ENCODE measurements around the gene ZNF804A.

Gene ZNF804A

GRCh38 chr2:184611361-184612085 is 13.2 kb downstream of the ZNF804A start:
- no peak for DNase-seq (ENCODE audit: low read depth)

- DNase-seq (ENCODE audit: low read depth), result no peak
Observed at GRCh38 chr2:184620367-184620766, 22.0 kb downstream of the ZNF804A start.

GRCh38 chr2:184624311-184624710 is 26.0 kb downstream of the ZNF804A start:
- DNase-seq (ENCODE audit: low read depth), result no peak

- no peak for DNase-seq (ENCODE audit: low read depth)
Observed at GRCh38 chr2:184628051-184628450, 29.7 kb downstream of the ZNF804A start.

GRCh38 chr2:184633726-184634125 is 35.4 kb downstream of the ZNF804A start:
- DNase-seq (ENCODE audit: low read depth), result no peak

DNA sequence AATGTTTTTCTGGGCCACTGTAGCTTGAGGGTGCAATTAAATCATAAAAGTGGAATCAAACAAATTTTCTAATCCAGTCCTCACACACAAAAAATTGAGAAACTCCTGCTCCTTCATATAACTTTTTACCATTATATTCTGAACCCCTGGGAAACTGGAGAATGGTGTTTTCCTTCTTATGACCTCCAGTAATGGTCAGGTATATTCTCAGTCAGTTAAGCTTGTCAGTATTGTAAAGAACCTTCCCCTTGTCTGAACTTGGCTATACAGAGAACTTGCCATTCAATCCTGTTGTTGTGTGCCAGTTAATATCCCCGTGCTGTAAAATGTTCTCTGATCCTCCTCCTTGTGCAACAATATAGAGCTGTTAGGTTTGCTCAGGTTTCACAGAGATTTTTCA is 39.5 kb downstream of the ZNF804A start:
- no peak for DNase-seq (ENCODE audit: low read depth)

DNA sequence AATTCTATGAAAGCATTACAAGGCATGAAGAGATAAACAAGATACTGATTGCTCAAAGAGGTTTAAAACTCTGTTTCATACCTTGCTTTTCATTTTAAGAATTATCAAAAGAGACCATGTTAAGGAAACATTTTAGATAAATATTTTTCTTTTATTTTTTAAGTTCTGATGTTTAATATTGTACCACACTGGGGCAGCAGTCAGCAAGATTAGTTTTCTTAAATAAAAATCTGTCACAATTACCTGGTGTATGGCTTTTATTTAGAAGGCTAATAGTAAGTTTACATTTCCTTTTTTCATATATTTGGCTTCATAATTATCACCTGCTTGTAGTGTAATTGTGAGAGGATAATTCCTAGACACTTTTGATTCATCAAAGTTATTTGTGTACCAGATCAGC is 46.4 kb downstream of the ZNF804A start:
- no peak for DNase-seq (ENCODE audit: low read depth)

GRCh38 chr2:184646177-184646576 is 47.8 kb downstream of the ZNF804A start:
- no peak for DNase-seq (ENCODE audit: low read depth)

DNA sequence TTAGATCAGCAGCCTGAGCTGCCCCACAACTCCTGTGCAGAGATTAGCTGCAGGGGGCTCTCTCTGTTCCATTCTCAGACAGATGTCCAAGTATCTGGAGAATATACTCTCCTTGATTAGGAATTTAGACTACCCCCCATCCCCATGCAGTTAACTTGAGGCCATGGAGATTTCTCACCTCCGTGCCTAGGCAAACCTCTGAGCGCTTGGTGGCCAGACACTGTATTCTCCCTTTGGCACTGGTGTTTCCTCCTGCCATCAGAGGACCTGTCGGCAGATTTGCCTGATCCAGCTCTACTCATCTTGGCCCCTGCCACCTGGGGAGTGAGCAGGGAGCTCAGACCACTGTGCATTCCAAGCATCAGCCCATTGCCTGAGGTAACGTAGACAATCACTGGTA is 48.3 kb downstream of the ZNF804A start:
- DNase-seq (ENCODE audit: low read depth), result no peak

- DNase-seq (ENCODE audit: low read depth), result no peak
Observed at GRCh38 chr2:184654945-184655344, 56.6 kb downstream of the ZNF804A start.

DNA sequence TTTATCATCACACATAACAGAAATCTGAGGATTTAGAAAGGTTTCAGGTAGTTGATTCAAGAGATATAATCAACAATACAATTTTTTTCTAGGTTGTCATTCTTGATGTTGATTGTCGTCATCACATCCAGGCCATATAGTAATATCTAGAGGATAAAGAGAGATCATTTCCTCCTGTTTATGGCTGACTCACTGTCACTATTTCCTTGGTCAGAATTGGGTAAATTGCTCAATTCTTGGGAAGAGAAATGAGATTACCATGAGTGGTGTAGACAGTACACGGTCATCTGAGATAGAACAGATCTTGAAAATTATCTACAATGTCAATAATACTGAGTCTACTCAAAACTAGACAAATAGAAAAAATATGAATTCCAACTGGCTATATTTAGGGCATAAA is 78.8 kb downstream of the ZNF804A start:
- DNase-seq (ENCODE audit: low read depth), result no peak

GRCh38 chr2:184679219-184680018 is 81.1 kb downstream of the ZNF804A start:
- no peak for DNase-seq (ENCODE audit: low read depth)

GRCh38 chr2:184680825-184681224 is 82.5 kb downstream of the ZNF804A start:
- DNase-seq (ENCODE audit: low read depth), result no peak

DNA sequence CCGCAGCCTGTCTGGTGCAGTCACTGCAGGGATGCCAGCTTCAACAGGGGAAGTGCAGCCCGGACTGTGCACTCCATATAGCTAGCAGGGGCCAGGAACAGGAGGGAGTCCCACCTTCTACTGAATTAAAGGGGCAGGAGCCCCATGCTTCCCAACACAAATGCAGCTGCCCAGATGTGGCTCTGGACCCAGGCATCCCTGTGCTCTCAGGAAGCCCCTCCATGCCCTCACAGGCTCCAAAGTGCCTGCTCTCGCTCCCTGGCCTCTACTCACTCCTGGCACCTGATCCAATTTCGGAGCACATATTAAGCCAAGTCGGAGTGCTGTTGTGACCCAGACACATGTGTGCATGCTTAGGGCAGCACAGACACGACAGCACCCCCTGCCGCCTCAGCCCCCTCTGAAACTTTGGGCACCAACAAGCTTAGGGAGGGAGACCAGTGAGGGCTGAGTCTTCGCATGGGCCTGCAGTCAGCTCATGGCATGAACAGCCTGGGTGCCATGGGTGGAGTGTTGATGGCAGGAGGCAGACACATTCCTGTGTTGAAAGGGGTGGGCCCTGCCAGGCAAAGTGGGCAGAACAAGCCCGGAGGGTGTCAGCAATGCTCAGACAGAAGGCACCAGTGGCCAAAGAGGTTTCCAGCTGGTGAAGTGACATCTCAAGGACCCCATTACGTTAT is 83.5 kb downstream of the ZNF804A start:
- DNase-seq (ENCODE audit: low read depth), result no peak

- no peak for DNase-seq (ENCODE audit: low read depth)
Observed at GRCh38 chr2:184683911-184684310, 85.6 kb downstream of the ZNF804A start.

DNA sequence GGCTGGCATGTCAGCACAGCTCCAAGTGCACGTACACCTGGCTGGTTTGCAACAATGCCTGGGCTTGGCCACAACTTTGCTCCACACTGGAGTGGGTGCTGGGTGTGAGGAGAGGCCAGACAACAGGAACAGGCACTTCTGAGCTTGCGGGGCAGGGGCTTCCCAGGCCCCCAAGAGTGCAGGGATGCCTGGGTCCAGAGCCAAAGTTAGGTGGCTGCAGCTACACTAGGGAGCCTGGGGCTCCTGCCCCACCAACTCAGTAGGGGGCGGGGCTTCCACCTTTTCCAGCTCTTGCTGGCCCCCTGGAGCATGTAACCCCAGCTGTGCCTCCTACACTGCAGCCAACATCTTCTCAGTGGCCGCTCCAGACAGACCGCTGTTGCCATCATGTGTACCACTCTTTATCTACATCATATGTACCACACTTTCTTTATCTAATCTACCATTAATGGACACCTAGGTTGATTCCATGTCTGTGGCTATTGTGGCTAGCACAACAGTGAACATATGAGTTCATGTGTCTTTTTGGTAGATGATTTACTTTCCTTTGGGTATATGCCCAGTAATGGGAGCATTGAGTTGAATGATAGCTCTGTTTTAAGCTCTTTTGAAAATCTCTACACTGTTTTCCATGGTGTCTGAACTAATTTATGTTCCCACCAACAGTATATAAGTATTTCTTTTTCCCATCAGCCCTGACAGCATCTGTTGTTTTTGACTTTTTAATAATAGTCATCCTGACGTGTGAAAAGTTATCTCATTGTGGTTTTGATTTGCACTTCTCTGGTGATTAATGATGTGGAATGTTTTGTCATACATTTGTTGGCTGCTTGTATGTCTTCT is 87.9 kb downstream of the ZNF804A start:
- no peak for DNase-seq (ENCODE audit: low read depth)

DNA sequence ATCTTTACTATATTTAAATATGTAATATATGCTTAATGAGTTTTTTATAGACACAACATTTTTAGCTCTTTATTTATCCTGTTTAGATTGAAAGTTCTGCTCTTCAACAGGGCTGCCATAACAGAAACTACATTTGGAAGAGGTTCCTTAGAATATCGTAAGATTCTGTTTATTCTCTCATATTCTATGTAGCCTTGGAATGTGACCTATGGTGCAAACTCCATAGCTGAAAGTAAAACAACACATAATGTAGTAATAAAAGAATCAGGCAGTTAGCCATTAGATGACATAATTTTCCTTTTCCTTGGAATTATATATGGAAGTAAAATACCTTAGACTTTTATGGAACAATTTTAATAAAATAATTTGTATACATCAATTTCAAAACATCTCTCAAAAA is 91.3 kb downstream of the ZNF804A start:
- DNase-seq (ENCODE audit: low read depth), result no peak

GRCh38 chr2:184692141-184692734 is 93.9 kb downstream of the ZNF804A start:
- DNase-seq (ENCODE audit: low read depth), result no peak

- DNase-seq (ENCODE audit: low read depth), result no peak
Observed at GRCh38 chr2:184696644-184697043, 98.3 kb downstream of the ZNF804A start.

DNA sequence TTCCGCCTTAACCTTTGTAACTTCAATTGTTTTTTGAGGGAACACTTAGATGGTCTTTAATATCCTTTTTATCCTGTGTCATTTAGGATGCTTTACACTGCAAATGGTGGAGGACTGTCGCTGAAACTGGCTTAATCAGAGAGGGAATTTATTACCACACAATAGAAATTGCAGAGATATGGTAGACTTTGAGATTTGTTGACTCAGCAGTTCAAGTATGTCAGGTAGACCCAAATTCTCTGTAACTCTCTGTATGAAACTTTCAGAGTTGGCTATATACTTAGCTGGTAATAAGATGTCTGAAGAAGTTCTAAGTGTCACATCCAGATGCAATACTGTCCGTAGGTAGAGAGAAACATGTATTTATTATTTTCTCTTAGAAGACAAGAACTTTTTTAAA is 100.1 kb downstream of the ZNF804A start:
- DNase-seq (ENCODE audit: low read depth), result no peak

GRCh38 chr2:184721881-184722280 is 123.6 kb downstream of the ZNF804A start:
- no peak for DNase-seq (ENCODE audit: low read depth)

- no peak for DNase-seq (ENCODE audit: low read depth)
Observed at GRCh38 chr2:184727813-184728212, 129.5 kb downstream of the ZNF804A start.
